ENCODE measurements around the gene RPH3AL.

- TF ChIP-seq CEBPB (IDR thresholded peaks at IDR 0.05; ENCODE audit: low read depth, low read length) (no peak), EP300 (IDR thresholded peaks at IDR 0.05; ENCODE audit: borderline replicate concordance in 1 of 2, low read depth in 2 of 2, low read length in 2 of 2) (no peak), EZH2 (IDR thresholded peaks at IDR 0.05; ENCODE audit: low read depth, low read length, severe bottlenecking) (no peak), CTCF (IDR thresholded peaks at IDR 0.05; ENCODE audit: control extremely low read depth in 1 of 3, insufficient read depth in 1 of 3, low read depth in 1 of 3, low read length in 3 of 3) (no peak), HDAC6 (IDR thresholded peaks at IDR 0.05; ENCODE audit: low read depth, low read length) (no peak), SP2 (IDR thresholded peaks at IDR 0.05; ENCODE audit: low read length) (no peak), TAF1 (IDR thresholded peaks at IDR 0.05; ENCODE audit: low read depth, low read length) (no peak), EGR1 (IDR thresholded peaks at IDR 0.05; ENCODE audit: borderline replicate concordance, low read depth, low read length) (no peak), CREB1 (IDR thresholded peaks at IDR 0.05) (no peak), ATF3 (IDR thresholded peaks at IDR 0.05; ENCODE audit: insufficient read depth, low read depth, low read length) (no peak), TCF12 (IDR thresholded peaks at IDR 0.05; ENCODE audit: low read depth, low read length) (no peak), KDM1A (IDR thresholded peaks at IDR 0.05; ENCODE audit: borderline replicate concordance, low read length) (no peak)
These were observed 29.4 kb downstream of the RPH3AL start for GRCh38 chr17:323181-323580.

Measured in H1 (cell line).